Inflammatory macrophage treated with lipopolysaccharide for 1 hour (primary cell): ENCODE measurements around the gene FARS2.

Source experiments
- DNase-seq, 2 donors: peaks; one replicate each; pipeline ENCODE4 v3.0.0-alpha.2; 2020 to 2022

The FARS2 gene

GRCh38 chr6:5471637-5472398, 210.5 kb downstream of the FARS2 start:
- no peak for DNase-seq

DNA sequence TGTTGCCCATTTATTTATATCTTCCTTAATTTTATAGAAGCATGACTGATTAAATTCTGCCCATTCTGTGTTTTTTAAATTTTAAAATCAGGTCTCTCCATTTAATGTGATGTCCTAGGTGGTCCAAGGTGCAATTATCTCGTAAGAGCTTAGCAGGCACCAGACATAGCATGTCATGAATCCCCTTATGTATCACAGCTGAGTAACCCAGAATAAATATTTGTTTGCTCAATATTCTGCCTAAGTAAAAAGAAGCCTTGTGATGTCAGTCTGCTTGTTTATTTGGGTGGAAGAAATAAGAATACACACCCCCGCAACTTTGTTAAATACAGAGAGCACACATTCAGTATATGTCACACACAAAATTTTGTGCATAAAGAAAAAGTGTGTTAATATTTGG, 211.3 kb downstream of the FARS2 start:
- DNase-seq: no peak

DNA sequence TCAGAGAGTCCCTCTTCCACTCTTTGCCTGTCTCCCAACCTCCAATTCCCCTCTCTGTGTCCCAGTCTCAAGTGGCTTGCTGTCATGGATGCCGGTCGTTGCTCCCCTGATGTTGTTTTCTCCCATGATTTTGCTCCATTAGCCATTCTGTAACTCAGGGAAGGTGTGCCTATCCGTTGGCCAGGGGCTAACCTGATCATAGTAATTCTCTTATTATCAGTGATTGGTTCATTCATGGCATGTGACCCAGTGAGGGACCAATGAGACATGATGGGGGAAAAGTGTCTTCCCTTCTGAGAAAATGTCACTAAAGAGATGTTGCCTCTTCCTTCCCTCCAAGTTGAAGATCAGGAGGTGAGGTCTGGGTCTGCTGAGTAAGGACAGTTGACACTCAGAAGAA, 214.5 kb downstream of the FARS2 start:
- no peak for DNase-seq

GRCh38 chr6:5478380-5478779, 217.1 kb downstream of the FARS2 start:
- DNase-seq: no peak

- DNase-seq: no peak
Observed at GRCh38 chr6:5481033-5481432, 219.7 kb downstream of the FARS2 start.

DNA sequence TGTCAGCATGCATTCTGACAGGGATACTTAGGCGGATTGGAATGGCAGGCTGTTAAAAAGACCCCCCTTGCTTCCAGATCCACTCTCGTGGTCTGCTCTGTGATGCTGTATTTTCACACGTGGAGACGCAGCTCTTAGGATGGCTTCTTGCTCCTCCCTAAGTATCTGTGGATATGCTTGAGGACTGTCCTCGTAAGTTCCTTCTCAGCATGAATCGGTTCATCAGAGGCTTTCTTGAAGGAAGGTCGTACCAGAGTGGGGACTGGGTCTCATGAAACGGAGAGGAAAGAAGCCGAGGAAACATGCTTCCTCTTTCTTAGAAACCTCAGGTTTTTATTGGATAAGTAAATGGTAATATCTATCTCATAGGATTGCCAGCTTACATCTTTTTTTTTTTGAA, 220.4 kb downstream of the FARS2 start:
- DNase-seq: no peak

DNA sequence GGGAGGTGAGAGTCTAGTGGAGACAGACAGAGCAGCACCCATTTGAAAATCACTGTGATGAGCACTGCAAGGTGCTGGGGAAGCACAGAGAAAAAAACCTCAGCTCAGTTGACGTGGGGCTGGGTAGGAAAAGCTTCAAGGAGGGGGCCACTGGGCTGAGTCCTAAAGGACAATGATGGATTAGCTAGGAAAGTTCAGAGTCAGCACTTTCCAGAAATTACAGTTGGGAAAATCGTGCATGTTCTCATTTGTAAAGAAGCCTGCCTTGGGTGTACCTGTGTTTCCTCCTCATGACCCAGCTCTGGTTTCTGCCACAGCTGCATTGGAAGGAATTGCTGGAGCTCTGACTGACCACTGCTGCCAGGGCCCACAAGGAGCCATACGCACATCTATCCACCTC, 221.3 kb downstream of the FARS2 start:
- DNase-seq: no peak

- no peak for DNase-seq
Observed at GRCh38 chr6:5484692-5485091, 223.4 kb downstream of the FARS2 start.

DNA sequence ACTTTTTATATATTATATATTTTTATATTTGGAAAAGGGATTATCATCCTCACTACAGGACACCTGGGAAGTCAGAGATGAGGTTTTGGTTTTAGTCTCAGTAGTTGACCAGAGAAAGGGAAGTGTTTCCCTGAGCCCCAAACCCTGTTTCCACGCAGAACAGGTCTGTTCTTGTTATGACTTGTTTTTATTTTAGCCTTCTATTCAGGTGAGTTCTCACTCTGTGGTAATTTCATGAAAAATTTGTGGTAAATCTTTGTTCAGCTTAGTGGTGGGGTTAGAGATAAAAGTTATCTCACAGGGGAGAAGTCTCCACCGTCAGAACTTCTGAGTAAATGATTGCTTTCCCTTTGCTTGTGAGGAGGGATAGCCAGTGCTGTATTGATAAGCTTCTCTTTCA, 224.9 kb downstream of the FARS2 start:
- DNase-seq: no peak

- no peak for DNase-seq
Observed at GRCh38 chr6:5490501-5491069, 229.3 kb downstream of the FARS2 start.

GRCh38 chr6:5492356-5492755, 231.0 kb downstream of the FARS2 start:
- DNase-seq: no peak

- DNase-seq: no peak
Observed at GRCh38 chr6:5493806-5494205, 232.5 kb downstream of the FARS2 start.

DNA sequence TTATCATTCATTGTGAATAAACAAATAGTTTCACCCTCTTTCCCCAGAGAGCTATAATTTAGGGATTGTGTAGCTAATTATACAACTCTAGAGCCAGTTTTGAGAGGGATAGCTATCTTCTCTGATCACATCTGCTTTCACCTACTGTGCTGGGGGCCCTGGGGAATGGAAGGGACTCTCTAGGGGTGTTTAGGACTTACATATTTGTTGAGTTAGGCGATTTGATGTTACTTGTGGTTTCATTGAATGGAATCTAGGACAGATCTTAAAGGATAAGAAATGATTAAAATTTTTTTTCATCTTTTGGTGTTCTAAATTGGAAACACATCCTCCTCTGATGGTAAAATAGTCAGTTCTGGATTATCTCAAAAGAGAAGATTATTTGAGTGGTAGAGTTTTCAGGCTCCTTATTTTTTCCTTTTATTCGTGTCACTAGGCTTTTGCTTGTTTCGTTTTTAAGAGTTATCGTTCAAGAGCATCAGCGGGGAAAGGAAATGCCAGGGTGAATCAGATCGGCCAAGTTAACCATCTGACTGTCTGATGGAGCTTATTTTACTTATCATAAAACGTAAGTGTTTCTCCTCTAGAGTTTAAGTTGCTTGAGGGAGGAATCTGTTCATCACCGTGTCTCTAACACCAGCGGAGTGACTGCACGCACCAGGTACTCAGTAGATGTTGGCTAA, 236.7 kb downstream of the FARS2 start:
- no peak for DNase-seq

GRCh38 chr6:5498579-5498899, 237.2 kb downstream of the FARS2 start:
- DNase-seq: no peak

DNA sequence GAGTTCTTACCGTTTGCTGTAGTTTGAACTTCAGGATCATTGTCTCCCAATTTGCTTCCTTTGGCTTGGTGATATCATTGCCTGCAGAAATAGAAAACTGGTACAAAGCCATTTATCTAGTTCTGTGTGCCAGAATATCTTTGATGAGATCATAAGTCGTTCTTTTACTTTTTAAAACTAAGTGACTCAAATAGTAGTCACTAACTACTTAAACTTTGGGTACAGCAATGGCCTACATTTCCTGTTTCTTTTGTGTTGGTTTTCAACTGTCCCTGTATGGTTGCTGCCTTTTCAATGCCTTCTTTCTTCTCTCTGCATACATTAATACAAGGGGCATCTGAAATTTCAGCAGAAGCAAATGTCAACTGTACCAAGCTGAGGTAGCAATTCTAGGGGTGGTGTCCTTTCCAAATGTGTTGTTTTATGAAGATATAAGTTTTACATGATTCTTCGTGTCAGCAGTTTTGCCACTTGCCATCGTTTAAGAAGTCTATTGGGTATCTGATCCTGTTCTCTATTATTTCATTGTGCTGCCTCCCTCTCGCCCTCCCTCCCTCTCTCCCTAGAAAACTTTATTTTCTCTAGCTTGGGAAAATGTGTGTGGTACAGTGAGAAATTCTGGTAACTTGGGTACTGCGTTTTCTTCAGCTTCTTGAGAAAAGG, 238.5 kb downstream of the FARS2 start:
- DNase-seq: no peak

DNA sequence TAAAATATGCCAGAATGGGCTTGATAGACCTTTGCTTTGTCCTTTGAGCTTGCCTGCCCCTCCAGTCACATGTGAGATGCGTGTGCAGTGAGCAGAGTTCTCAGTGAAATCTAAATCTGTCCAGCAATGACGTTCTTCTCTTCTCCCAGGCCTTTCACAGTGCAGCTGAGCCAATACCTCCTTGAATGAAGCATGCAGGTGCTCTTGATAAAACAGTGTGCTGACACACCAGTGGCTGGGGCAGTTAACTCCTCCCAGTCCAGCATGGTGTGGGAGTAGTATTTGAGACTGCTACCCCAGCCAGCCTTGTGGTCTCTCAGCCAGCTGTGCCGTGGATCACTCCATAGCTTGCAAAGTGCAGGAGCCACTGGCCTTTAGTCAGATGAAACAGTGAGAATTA, 240.5 kb downstream of the FARS2 start:
- no peak for DNase-seq

DNA sequence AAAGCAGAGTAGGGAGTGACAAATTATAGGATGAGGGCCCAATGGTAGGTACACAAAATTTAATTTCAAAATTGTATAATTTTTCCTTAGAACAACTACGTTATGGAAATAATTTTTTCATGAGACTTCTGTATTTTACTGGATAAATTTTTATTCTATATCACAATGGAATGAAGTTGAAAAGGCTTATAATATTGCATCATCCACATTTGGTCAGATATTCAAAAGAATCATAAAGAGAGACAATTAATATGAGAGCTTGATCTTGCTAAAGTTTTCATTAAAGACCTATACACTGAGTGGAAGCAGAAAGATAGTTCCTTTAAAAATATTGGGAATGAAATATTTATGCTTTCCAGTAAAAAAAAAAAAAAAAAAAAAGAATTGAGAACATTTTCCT, 242.8 kb downstream of the FARS2 start:
- DNase-seq: no peak

- DNase-seq: no peak
Observed at GRCh38 chr6:5506149-5506548, 244.8 kb downstream of the FARS2 start.

- no peak for DNase-seq
Observed at GRCh38 chr6:5506597-5506996, 245.3 kb downstream of the FARS2 start.

DNA sequence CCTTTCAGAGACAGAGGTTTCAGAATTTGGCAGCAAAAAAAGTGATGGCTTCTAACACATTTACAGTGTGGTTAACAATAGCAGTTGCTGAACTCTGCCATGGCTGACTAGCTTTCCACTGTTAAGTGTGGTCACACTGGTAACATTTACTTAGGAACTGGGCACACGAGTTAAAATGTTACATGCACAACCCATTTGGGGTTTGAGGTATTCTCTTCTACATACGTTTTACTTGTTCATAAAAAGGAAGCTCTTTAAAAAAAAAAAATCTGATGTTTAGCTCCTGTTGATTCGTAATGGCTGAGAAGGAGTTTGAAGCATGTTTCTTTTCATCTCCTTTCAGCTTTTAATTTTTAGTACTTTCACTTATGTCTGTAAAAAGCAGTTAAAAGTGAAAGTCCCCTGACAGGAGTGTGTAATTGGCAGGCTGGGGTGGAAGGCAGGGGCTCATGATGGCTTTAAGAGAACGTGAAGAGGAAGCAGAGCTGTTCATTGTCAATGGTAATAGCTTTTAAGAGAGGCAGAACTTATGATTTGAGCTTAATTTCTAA, 245.9 kb downstream of the FARS2 start:
- DNase-seq: no peak

DNA sequence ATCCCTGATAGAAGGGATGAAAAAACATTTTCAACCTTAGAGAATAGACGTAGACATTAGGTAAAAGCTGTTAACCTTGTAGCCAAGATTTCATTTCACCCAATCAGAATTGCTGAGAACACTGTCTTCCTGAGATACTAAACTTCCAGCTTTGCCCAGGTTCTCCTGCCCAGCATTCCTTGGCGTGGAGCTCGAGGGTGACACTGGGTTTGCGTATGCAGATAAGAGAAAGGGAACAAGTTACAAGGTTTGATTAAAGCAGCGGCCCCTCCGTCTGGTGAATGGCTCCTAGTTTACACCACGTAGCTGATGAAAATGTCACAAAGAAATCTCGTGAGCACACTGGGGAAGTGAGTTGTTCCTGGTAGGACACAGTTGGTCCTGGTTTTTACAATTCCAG, 247.8 kb downstream of the FARS2 start:
- DNase-seq: no peak

DNA sequence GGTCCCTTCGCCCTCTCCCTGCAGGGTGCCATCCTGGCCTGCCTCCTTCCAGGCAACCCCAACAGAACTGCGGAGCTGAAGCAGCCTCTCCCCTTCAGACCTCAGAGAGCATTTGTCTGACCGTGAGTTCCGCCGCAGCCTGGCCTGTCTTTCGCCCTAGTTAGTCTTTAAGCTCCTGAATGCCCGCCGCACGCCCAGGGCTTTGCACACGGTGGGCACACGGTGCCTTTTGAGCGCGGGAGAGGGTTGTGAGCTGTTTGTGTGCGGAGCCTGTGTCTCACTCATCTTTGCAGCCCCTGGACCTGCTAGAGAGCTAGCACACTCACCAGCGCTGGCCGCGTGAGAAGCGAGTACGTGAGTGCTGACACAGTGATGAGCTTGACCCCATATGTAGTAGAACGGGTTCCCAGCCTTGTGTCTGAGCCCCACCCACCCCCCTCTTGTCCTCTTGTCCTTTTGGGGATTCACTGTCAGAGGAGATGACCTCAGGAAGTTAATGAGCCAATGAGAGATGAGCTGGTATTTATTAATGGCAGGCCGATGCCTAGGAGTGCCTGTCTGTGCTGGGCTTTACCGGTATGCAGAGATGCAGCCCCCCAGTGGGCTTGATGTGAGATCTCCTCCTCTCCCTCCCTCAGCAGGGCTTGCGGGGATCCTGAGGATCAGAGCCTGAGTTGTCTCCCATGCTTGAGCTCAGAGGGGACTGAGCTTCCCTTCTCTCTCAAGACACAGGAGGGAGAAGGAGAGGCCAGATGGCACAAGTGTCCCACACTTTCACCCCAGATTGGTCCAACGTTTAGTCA, 249.2 kb downstream of the FARS2 start:
- no peak for DNase-seq

- DNase-seq: no peak
Observed at GRCh38 chr6:5511954-5512353, 250.6 kb downstream of the FARS2 start.
